Tibial nerve (tissue), 4 donors: ENCODE measurements around the gene RUNX2.

Experiments used
- CTCF ChIP-seq, 5 experiments: fragments of 200-600 bp in 3 of 5; fragments of 450-650 bp in 2 of 5; sonication (generic) in 3 of 5; IDR thresholded peaks; one replicate each; pipeline ENCODE4 v1.5.1; 2016 to 2019; ENCODE audit warnings: antibody characterized with exemption in 5 of 5, mild to moderate bottlenecking in 3 of 5, moderate library complexity in 2 of 5
- EP300 ChIP-seq, 2 donors: sonication (generic); formaldehyde crosslinking; IDR thresholded peaks; one replicate each; pipeline ENCODE4 v1.6.1; 2017; ENCODE audit warnings: antibody characterized with exemption in 2 of 2, mild to moderate bottlenecking in 1 of 2
- POLR2A ChIP-seq, 2 donors: fragments of 450-650 bp; IDR thresholded peaks; one replicate each; pipeline ENCODE4 v1.6.1; 2017; ENCODE audit warnings: antibody characterized with exemption in 2 of 2, mild to moderate bottlenecking in 2 of 2, moderate library complexity in 2 of 2

DNA sequence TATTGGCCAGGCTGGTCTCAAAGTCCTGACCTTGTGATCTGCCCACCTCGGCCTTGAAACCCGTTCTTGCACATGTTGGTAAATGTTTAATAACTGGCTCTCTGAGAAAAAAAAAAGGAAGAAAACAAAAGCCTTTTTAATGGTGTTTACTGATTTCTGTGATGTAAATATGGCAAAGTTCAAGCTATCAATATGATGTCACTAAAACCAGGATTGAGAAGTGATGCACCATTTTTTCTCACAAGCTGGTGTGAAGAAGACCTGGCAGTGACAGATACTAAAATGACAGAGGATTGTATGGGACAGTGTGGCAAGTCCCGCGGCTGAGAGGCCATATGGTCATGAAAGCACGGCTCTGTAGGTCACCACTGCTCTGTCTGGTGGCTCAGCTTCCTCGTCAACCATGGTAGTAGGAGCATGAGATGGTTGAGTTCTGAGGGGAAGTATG lies 245.9 kb downstream of the RUNX2 start:
- TF ChIP-seq CTCF (IDR thresholded peaks at IDR 0.05), result no peak
- TF ChIP-seq POLR2A (IDR thresholded peaks at IDR 0.05), result no peak
- no peak for TF ChIP-seq EP300 (IDR thresholded peaks at IDR 0.05)
